ENCODE results near the gene EIF4EBP2. TPM values are rescaled to one million over a fixed set of nuclear protein-coding genes. Genes with fewer than 3 reads are reported as not detected.

Gene EIF4EBP2
- total RNA-seq, 1 experiment from 2014 or later = 36.7 TPM

DNA sequence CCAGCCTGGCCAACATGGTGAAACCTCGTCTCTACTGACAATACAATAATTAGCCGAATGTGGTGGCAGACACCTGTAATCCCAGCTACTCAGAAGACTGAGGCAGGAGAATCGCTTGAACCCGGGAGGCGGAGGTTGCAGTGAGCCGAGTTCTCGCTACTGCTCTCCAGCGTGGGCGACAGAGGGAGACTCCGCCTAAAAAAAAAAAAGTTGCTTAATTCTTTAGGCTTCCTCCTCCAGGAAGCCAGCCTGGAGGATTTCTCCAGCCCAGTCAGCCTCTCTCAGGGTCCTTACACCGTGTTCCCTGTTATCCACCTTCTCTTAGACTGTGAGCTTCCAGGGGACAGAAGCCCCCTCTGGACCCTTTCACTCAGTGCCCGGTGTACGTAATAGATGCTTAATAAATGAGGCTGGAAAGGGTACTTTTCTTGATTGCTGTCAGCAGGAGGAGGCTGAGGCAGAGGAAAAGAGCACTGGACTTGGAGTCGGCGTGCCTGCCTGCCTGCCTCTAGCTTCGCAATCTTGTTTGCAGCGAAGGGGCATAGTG lies 53.9 kb downstream of the EIF4EBP2 start:
- CTCF ChIA-PET = no interaction called here
- Histone ChIP-seq H3K9me3 (ENCODE audit: control insufficient read depth in 1 of 2, insufficient read depth in 1 of 2, low read depth in 1 of 2, low read length in 2 of 2) (no peaks in the 10 kb centered on the region), H3K4me1 (ENCODE audit: control insufficient read depth in 1 of 2, insufficient read depth in 2 of 2, low read length in 2 of 2) (peaks cover 21 to 45% of the 10 kb centered on the region in 2 experiments), H3K4me2 (ENCODE audit: low read length) (peak overlapping the region; percentile 79), H3K36me3 (ENCODE audit: control insufficient read depth in 1 of 2, insufficient read depth in 2 of 2, low read length in 2 of 2) (no peaks in the 10 kb centered on the region), H4K20me1 (ENCODE audit: insufficient read depth) (no peaks in the 10 kb centered on the region), H3K27me3 (ENCODE audit: insufficient read depth, low read length) (no peaks in the 10 kb centered on the region), H3K9me2 (ENCODE audit: insufficient read depth) (no peaks in the 10 kb centered on the region), H2AFZ (ENCODE audit: low read depth, low read length, poor library complexity, severe bottlenecking) (no peak overlapping the region), H3K79me2 (ENCODE audit: insufficient read depth, low read length) (no peaks in the 10 kb centered on the region), H3K4me3 (replicated peaks in 1 of 2; ENCODE audit: low read depth in 1 of 2, low read length in 2 of 2) (no peak overlapping the region), H3K9ac (ENCODE audit: low read length) (peak overlapping the region; percentile 47; the same call in 1 of the 2 replicates), H3K27ac (ENCODE audit: low read depth, low read length) (no peak overlapping the region)
- no TSS peak for BruUV-seq (replicated peaks)
- intact Hi-C loops (cut with micrococcal nuclease) = no loop called here
- RAD21 ChIA-PET (ENCODE audit: low non-redundant PET in 1 of 2, low total read pairs in 2 of 2, uncharacterized antibody in 2 of 2, unreplicated experiment in 2 of 2) = no interaction called here
- POLR2A ChIA-PET = no interaction called here
- DNase-seq (ENCODE audit: low read depth, low spot score) (no peak), ATAC-seq (no peak)
- TF ChIP-seq ZNF274 (IDR thresholded peaks at IDR 0.05; ENCODE audit: low read depth, low read length) (no peak), CBX3 (IDR thresholded peaks at IDR 0.05; ENCODE audit: low read depth) (no peak), EZH2 (IDR thresholded peaks at IDR 0.05) (no peak), EZH2phosphoT487 (IDR thresholded peaks at IDR 0.05; ENCODE audit: borderline replicate concordance) (no peak), SRF (IDR thresholded peaks at IDR 0.05; ENCODE audit: low read depth) (no peak), MAX (IDR thresholded peaks at IDR 0.05) (no peak), FOSL1 (IDR thresholded peaks at IDR 0.05; ENCODE audit: low read depth) (no peak), SP1 (IDR thresholded peaks at IDR 0.05; ENCODE audit: low read depth) (no peak), ZFX (IDR thresholded peaks at IDR 0.05) (no peak), JUND (IDR thresholded peaks at IDR 0.05) (no peak), RAD21 (IDR thresholded peaks at IDR 0.05; ENCODE audit: low read depth) (no peak), CEBPB (IDR thresholded peaks at IDR 0.05; ENCODE audit: low read depth) (no peak), POLR2A (IDR thresholded peaks at IDR 0.05; ENCODE audit: borderline replicate concordance, extremely low read depth, insufficient read depth, insufficient read length) (no peak), TCF7L2 (IDR thresholded peaks at IDR 0.05; ENCODE audit: borderline replicate concordance, extremely low read depth, insufficient read depth, insufficient read length) (no peak), YY1 (IDR thresholded peaks at IDR 0.05; ENCODE audit: extremely low read depth, insufficient replicate concordance, low read depth, low read length) (no peak), ZBTB33 (IDR thresholded peaks at IDR 0.05; ENCODE audit: extremely low read depth, insufficient replicate concordance, low read length) (no peak), ATF3 (IDR thresholded peaks at IDR 0.05) (no peak), SIN3A (IDR thresholded peaks at IDR 0.05; ENCODE audit: low read depth) (no peak)
- TF ChIP-seq, protein P1, sequence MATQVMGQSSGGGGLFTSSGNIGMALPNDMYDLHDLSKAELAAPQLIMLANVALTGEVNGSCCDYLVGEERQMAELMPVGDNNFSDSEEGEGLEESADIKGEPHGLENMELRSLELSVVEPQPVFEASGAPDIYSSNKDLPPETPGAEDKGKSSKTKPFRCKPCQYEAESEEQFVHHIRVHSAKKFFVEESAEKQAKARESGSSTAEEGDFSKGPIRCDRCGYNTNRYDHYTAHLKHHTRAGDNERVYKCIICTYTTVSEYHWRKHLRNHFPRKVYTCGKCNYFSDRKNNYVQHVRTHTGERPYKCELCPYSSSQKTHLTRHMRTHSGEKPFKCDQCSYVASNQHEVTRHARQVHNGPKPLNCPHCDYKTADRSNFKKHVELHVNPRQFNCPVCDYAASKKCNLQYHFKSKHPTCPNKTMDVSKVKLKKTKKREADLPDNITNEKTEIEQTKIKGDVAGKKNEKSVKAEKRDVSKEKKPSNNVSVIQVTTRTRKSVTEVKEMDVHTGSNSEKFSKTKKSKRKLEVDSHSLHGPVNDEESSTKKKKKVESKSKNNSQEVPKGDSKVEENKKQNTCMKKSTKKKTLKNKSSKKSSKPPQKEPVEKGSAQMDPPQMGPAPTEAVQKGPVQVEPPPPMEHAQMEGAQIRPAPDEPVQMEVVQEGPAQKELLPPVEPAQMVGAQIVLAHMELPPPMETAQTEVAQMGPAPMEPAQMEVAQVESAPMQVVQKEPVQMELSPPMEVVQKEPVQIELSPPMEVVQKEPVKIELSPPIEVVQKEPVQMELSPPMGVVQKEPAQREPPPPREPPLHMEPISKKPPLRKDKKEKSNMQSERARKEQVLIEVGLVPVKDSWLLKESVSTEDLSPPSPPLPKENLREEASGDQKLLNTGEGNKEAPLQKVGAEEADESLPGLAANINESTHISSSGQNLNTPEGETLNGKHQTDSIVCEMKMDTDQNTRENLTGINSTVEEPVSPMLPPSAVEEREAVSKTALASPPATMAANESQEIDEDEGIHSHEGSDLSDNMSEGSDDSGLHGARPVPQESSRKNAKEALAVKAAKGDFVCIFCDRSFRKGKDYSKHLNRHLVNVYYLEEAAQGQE (IDR thresholded peaks at IDR 0.05; ENCODE audit: low read depth) = no peak

All from HCT116 (cell line).